Measurements from ENCODE around the gene GRAP2.

GRAP2 gene

DNA sequence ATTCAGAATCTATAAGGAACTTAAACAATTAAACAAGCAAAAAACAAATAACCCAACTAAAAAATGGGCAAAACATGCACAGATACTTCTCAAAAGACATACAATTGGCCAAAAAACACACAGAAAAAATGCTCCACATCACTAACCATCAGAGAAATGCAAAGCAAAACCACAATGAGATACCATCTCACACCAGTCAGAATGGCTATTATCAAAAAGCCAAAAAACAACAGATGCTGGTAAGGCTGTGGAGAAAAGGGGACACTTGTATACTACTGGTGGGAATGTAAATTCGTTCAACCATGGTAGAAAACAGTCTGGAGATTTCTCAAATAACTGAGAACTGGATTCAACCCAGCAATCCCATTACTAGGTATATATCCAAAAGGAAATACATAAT is 32.1 kb upstream of the GRAP2 start:
- TF ChIP-seq, protein P1, sequence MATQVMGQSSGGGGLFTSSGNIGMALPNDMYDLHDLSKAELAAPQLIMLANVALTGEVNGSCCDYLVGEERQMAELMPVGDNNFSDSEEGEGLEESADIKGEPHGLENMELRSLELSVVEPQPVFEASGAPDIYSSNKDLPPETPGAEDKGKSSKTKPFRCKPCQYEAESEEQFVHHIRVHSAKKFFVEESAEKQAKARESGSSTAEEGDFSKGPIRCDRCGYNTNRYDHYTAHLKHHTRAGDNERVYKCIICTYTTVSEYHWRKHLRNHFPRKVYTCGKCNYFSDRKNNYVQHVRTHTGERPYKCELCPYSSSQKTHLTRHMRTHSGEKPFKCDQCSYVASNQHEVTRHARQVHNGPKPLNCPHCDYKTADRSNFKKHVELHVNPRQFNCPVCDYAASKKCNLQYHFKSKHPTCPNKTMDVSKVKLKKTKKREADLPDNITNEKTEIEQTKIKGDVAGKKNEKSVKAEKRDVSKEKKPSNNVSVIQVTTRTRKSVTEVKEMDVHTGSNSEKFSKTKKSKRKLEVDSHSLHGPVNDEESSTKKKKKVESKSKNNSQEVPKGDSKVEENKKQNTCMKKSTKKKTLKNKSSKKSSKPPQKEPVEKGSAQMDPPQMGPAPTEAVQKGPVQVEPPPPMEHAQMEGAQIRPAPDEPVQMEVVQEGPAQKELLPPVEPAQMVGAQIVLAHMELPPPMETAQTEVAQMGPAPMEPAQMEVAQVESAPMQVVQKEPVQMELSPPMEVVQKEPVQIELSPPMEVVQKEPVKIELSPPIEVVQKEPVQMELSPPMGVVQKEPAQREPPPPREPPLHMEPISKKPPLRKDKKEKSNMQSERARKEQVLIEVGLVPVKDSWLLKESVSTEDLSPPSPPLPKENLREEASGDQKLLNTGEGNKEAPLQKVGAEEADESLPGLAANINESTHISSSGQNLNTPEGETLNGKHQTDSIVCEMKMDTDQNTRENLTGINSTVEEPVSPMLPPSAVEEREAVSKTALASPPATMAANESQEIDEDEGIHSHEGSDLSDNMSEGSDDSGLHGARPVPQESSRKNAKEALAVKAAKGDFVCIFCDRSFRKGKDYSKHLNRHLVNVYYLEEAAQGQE (IDR thresholded peaks at IDR 0.05; ENCODE audit: low read depth): no peak
- TF ChIP-seq EP300 (IDR thresholded peaks at IDR 0.05; ENCODE audit: borderline replicate concordance) (no peak), TCF12 (IDR thresholded peaks at IDR 0.05; ENCODE audit: low read depth) (no peak), CEBPB (IDR thresholded peaks at IDR 0.05) (no peak), YY1 (IDR thresholded peaks at IDR 0.05; ENCODE audit: low read depth) (no peak), NFIC (IDR thresholded peaks at IDR 0.05) (no peak), TEAD4 (IDR thresholded peaks at IDR 0.05) (no peak), ZBTB7A (IDR thresholded peaks at IDR 0.05; ENCODE audit: low read depth) (no peak), CREB1 (IDR thresholded peaks at IDR 0.05; ENCODE audit: low read depth) (no peak), FOXM1 (IDR thresholded peaks at IDR 0.05; ENCODE audit: borderline replicate concordance, low read depth) (no peak), RAD21 (IDR thresholded peaks at IDR 0.05; ENCODE audit: low read depth) (no peak), TAF1 (IDR thresholded peaks at IDR 0.05; ENCODE audit: low read depth) (no peak), EGR1 (IDR thresholded peaks at IDR 0.05) (no peak)
- TF ChIP-seq, protein P2, sequence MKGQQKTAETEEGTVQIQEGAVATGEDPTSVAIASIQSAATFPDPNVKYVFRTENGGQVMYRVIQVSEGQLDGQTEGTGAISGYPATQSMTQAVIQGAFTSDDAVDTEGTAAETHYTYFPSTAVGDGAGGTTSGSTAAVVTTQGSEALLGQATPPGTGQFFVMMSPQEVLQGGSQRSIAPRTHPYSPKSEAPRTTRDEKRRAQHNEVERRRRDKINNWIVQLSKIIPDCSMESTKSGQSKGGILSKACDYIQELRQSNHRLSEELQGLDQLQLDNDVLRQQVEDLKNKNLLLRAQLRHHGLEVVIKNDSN (IDR thresholded peaks at IDR 0.05): no peak
- TF ChIP-seq, protein P3, sequence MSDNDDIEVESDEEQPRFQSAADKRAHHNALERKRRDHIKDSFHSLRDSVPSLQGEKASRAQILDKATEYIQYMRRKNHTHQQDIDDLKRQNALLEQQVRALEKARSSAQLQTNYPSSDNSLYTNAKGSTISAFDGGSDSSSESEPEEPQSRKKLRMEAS (IDR thresholded peaks at IDR 0.05): no peak

DNA sequence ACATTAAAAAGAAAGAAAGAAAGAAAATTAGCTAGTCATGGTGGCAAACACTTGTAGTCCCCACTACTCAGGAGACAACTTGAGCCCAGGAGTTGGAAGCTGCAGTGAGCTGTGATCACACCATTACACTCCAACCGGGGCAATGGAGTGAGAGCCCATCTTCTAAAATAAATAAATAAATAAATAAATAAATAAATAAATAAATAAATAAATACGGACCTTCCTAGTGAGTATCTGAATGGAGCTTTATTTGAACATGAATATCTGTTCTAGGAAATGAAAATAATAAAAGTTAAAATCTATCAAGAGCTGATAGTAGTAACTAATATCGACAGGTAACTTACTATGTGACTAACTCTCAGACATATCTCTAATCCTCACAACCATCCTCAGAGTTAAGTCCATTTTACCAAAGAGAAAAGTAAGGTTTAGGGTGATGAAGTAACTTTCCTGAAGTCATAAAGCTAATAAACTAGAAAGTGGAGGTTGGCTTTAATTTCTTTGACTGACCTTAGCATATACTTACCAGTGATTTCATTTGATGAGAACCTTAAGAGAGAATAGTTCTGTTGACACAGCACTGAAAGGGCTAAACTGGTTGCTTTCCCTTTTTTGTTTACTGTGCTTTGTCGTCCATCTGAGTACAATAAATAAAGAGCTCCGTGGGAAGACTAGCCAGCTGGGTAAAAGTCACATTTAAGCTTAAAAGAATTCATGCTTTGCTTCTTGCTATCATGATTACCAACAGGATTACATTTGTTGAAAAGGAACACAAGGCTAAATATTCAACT is 29.7 kb upstream of the GRAP2 start:
- TF ChIP-seq EGR1 (IDR thresholded peaks at IDR 0.05) (no peak), YY1 (IDR thresholded peaks at IDR 0.05; ENCODE audit: low read depth) (no peak), TEAD4 (IDR thresholded peaks at IDR 0.05) (no peak), CEBPB (IDR thresholded peaks at IDR 0.05) (no peak), CREB1 (IDR thresholded peaks at IDR 0.05; ENCODE audit: low read depth) (no peak), NFIC (IDR thresholded peaks at IDR 0.05) (no peak), TAF1 (IDR thresholded peaks at IDR 0.05; ENCODE audit: low read depth) (no peak), ZBTB7A (IDR thresholded peaks at IDR 0.05; ENCODE audit: low read depth) (no peak), EP300 (IDR thresholded peaks at IDR 0.05; ENCODE audit: borderline replicate concordance) (no peak), TCF12 (IDR thresholded peaks at IDR 0.05; ENCODE audit: low read depth) (no peak), RAD21 (IDR thresholded peaks at IDR 0.05; ENCODE audit: low read depth) (no peak), FOXM1 (IDR thresholded peaks at IDR 0.05; ENCODE audit: borderline replicate concordance, low read depth) (no peak)
- TF ChIP-seq, protein P2 (IDR thresholded peaks at IDR 0.05): no peak
- TF ChIP-seq, protein P1 (IDR thresholded peaks at IDR 0.05; ENCODE audit: low read depth): no peak
- TF ChIP-seq, protein P3 (IDR thresholded peaks at IDR 0.05): no peak

DNA sequence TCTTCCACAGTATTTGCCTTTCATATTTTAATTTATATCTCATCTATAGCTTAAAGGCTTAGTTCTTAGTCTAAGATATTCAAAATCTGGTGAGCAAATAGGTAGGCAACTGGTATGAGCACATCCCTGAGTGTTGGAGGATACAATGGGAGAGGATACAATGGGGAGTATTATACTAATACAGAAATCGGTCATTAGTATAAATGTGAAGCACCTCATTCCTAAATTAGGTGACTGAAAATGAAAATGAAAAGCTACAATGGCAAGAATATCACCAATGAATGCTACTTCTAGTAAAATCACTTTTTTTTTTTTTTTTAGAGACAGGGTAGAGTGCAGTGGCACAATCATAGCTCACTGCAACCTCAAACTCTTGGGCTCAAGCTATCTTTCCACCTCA is 28.3 kb upstream of the GRAP2 start:
- TF ChIP-seq RAD21 (IDR thresholded peaks at IDR 0.05; ENCODE audit: low read depth) (no peak), EGR1 (IDR thresholded peaks at IDR 0.05) (no peak), ZBTB7A (IDR thresholded peaks at IDR 0.05; ENCODE audit: low read depth) (no peak), EP300 (IDR thresholded peaks at IDR 0.05; ENCODE audit: borderline replicate concordance) (no peak)

DNA sequence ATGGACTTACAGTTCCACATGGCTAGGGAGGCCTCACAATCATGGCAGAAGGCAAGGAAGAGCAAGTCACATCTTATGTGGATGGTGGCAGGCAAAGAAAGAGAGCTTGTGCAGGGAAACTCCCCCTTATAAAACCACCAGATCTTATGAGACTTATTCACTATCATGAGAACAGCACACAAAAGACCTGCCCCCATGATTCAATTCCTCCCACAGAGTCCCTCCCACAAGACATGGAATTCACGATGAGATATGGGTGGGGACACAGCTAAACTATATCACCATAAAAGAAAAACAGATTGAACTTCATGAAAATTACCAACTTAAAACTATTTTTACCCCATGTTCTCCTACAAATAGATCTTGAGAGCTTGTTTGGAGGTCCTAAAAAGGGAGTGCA is 26.9 kb upstream of the GRAP2 start:
- TF ChIP-seq, protein P2 (IDR thresholded peaks at IDR 0.05): no peak
- TF ChIP-seq NFIC (IDR thresholded peaks at IDR 0.05) (no peak), EP300 (IDR thresholded peaks at IDR 0.05; ENCODE audit: borderline replicate concordance) (no peak), RAD21 (IDR thresholded peaks at IDR 0.05; ENCODE audit: low read depth) (no peak), EGR1 (IDR thresholded peaks at IDR 0.05) (no peak), FOXM1 (IDR thresholded peaks at IDR 0.05; ENCODE audit: borderline replicate concordance, low read depth) (no peak), CEBPB (IDR thresholded peaks at IDR 0.05) (no peak), TCF12 (IDR thresholded peaks at IDR 0.05; ENCODE audit: low read depth) (no peak), TEAD4 (IDR thresholded peaks at IDR 0.05) (no peak), YY1 (IDR thresholded peaks at IDR 0.05; ENCODE audit: low read depth) (no peak), CREB1 (IDR thresholded peaks at IDR 0.05; ENCODE audit: low read depth) (no peak), TAF1 (IDR thresholded peaks at IDR 0.05; ENCODE audit: low read depth) (no peak)
- TF ChIP-seq, protein P3 (IDR thresholded peaks at IDR 0.05): no peak
- TF ChIP-seq, protein P1 (IDR thresholded peaks at IDR 0.05; ENCODE audit: low read depth): no peak
